Right hindlimb (tissue), 1 donor: ENCODE results near the gene XBP1.
"Not testable (repeated sequence)": the region's sequence is repeated elsewhere in the genome, so short reads cannot be mapped to it uniquely, and the experiment has no call there.

Source experiments
- DNase-seq: peaks from one replicate; pipeline ENCODE4 v3.0.0-alpha.2; 2018

The XBP1 gene

DNA sequence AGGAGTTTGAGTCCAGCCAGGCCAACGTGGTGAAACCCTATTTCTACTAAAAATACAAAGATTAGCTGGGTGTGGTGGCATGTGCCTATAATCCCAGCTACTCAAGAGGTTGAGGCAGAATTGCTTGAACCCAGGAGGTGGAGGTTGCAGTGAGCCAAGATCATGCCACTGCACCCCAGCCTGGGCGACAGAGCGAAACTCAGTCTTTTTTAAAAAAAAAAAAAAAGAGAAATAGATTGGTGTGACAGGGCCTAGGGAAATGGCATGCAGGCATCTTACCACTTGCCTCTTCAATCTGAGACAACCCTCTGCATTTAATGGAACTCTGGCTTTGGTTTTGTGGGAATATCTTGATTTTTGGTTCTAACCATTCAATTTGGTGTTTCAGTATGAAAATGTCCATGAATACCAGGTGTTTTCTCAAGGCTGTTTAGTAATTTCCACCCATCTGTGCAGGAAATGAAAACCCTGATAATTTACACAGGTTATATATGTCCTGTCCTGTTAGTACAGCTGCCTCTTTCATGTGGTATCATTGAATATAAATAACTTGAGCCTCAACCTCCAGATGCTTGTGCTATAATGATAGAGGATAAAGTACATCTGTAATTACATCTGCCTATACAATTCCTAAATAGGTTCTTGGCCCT is 8.4 kb downstream of the XBP1 start:
- no peak for DNase-seq

DNA sequence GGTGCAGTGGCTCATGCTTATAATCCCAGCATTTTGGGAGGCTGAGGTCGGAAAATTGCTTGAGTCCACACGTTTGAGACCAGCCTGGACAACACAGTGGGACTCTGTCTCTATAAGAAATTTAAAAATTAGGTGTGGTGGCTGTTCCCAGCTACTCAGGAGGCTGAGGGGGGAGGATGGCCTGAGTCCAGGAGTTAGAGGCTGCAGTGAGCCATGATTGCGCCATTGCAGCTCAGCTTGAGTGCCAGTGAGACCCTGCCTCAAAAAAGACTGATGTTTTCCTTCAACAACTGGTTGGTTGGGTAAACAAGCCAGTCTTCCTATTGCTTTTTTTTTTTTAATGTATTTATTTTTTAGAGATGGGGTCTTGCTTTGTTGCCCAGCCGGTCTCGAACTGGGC is 9.2 kb downstream of the XBP1 start:
- DNase-seq, result no peak

DNA sequence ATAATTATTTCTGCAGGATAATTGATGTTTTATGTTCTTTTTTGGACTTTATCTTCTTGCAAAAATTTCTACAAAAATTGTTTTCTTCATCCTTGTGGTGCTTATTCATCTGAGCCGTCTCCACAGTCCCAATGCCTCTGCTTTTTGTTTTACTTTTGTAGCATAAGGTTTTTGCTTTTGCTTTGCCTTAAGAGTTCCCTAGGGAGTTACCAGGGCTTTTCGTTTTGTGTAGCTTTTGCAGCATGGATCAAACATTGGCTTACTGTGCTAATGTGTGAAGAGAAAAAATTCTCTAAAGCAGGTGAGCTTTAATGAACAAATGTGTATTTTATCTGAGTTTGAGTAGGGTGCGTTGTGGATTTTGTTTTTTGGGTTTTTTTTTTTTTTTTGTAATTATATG is 11.8 kb downstream of the XBP1 start:
- no peak for DNase-seq

DNA sequence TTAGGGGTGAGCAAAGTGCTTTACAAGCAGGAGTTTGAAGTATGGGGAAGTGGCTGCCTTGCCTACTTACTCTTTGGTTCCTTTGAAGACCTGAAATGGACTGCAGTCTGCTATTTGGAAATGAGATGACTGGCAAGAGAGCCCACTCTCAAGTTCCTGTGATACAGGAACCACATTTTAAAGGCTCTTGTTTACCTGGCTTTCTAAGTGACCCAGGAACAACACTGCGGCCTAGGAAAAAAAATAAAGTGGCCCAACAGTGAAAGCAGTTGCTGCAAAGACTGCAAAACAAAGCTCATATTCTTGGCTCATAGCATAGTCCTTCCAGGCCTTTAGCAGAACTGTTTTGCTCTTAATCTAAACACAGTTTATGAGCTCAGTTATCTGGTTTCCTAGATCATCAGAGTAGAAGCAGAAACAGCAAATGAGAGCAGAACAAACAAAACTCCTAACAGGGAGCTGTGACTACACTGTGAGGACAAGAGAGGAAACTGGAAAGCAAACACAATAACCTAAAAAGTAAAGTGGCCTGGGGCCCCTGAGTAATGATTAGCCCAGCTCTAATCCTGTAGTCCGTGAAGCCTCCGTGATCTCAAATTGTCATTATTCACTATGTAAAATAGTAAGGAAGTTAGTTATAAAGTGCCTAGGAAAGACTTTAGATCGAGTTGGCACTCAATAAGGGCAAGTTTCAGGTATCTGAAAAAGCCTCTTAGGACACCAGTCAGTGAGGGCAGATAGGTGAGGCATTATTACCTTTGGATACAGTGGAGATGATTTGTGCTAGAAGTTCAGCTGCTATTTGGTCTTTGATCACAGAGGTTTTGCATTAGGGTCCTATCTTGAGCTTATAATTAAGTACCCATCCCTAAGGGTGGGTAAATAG is 16.3 kb downstream of the XBP1 start:
- DNase-seq, result no peak

DNA sequence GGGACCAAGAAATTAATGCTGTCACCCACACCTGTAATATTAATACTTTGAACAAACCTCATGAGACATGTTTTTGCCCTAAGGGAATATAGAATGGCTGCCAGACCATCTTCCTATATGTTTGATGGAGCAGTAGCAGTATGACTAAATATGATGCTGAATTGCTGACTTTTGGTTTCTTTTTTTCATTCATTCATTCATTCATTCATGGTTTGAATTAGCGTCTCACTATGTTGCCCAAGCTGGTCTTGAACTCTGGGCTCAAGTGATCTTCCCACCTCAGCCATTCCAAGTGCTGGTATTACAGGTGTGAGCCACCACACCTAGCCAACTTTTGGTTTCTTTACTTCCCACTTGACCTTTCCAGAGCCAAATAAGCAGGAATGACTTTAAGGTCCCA is 20.1 kb downstream of the XBP1 start:
- no peak for DNase-seq

DNA sequence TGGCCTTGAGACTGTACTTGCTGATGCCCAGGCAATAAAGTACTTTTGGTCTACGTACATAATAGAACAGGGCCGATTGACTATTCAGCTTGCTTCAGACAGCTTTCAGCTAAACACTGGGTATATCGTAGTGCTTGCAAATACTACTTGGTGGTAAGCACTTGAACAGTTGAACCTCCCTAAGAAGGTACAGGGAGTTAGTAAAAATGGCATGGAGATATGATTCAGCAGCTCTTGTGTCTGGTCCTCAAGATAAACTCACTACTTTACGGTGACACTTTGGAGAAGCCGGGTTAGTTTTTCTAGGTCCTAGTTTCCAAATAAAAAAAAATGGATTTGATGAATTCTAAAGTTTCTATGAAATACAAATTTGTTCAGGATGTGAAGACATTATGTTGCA is 20.5 kb downstream of the XBP1 start:
- DNase-seq, result no peak

DNA sequence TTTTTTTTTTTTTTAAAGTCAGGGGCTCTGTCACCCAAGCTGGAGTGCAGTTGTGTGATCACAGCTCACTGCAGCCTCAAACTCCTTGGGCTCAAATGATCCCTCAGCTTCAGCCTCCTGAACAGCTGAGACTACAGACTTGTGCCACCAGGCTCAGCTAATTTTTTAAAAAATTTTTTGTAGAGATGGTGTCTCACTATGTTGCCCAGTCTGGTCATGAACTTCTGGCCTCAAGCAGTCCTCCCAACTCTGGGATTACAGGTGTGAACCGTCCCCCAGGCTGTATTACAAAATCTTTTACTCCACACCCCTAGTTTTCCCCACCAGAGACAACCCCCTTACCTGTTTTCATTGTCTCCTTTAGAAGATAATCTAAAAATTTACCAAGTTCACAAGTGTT is 26.0 kb downstream of the XBP1 start:
- no peak for DNase-seq

DNA sequence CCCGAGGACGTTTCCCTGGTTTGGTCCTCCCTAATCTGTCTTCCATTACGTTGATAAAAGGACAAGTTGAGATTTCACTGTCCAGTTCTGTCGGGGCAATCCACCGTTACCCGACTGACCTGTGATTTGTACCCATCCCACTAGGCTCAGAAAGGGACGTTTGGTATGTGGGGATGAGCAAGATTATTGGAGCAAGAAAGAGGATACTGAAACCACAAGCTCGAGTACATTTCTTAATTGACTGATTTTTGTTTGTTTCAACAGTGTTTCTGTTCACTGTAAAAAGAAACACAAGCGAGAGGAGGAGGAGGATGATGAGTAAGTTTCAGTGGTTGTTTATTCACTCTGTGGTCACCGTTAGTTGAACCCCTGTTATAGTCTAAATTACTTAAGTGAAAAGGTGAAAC is 26.9 kb downstream of the XBP1 start:
- no peak for DNase-seq

DNA sequence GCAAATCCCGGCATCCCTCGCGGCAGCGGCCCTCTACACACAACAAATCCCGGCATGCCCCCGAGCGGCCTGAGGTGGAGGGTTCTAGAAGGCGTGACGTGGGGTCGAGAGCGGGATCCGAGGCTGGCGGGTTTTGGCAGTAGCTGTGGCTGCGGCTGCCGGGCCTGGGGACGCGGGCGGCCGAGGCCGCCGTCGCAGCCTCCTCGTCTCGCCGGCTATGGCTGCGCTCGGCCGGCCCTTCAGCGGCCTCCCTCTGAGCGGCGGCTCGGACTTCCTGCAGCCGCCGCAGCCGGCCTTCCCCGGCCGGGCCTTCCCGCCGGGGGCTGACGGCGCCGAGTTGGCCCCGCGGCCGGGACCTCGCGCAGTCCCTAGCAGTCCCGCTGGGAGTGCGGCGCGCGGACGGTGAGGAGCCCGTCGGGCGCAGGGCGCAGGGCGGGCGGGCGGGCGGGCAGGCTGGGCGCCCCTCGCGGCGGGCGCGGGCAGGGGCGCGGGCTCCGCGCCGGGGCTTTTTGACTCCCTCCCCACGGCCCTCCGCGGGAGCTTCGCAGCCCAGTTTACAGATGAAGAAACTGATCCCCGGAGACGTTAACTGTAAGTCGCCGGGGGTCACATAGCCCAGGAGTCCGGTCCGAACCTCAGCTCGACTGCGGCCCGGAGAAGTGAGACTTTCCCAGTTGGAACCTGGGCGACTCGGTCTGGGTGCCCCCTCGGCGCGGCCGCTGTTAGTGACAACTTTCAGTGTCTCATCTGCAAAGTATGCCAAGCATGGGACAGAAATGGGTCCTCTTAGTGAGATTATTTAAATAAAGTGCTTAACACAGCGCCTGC is 27.5 kb downstream of the XBP1 start, which contains the start of gene CCDC117:
Gene CCDC117 (plus strand): TSS at position 63 of the 828 bp plus-strand sequence. CDS start 155 bp downstream, at position 218.
- peak; percentile 97 for DNase-seq

DNA sequence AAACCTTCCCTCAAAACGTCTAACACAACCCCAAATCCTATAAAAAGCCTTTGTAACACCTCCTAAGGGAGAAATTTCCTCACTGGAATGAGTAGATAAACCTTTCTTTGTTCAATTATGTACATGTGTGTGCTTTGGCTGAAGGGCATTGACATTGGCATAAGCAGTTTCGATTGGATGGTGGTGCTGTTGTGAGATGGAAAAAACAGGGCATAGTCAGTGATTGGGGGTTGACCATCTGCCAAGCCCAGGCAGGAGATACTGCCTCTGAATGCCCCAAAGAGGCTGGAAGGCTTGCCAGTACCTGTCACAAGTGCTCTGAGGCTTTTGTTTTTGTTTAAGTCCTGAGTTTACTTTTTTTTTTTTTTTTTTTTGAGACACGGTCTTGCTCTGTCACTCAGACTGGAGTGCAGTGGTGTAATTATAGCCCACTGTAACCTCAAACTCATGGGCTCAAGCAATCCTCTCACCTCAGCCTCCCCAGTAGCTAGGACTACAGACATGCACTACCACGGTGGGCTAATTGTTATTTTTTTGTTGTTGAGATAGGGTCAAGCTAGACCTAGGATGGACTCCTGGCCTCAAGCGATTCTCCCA is 29.1 kb downstream of the XBP1 start:
- DNase-seq, result no peak

DNA sequence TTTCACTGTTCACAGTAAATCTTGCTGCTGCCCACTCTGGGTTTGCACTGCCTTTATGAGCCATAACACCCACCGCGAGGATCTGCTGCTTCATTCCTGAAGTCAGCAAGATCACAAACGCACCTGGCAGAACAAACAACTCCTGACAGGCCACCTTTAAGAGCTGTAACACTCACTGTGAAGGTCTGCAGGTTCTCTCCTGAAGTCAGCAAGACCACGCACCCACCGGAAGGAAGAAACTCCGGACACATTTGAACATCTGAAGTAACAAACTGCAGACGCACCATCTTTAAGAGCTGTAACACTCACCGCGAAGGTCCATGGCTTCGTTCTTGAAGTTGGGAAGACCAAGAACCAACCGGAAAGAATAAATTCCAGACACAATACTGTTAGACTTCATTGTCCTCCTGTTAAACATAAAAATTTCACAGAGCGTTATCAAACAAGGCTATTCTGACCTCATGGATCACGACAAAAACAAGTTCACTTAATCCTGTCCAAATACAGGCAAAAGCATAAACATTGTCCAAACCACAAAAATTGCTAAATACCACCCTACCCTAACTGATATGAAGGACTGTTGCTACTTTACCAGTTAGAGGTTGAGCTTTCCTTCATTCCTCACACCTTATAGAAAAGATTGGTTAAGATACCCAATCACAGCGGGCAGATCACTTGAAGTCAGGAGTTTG is 30.8 kb downstream of the XBP1 start:
- DNase-seq, result no peak

DNA sequence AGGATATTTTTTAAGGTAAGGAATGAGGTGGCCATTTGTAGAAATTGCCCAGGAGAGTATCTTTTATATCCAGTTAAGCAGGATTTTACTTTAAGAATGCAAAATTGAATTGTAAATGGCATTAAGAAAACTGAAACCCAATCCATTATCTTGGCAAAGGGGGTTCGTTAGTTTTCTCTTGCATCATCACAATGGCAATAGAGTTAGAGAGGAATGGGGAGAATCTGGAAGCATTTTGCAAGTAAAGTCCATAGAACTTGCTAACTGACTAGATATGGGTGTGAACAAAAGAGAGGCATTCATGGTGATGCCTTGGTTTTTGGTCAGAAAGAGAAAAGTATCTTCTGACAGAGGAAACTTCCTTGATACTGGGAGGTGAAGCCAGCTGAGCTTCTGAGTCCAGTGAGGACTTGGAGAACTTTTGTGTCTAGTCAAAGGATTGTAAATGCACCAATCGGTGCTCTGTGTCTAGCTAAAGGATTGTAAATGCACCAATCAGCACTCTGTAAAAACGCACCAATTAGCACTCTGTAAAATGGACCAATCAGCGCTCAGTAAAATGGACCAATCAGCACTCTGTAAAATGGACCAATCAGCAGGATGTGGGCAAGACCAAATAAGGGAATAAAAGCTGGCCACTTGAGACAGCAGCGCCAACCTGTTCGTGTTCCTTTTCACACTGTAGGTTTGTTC is 31.5 kb downstream of the XBP1 start:
- no peak for DNase-seq

DNA sequence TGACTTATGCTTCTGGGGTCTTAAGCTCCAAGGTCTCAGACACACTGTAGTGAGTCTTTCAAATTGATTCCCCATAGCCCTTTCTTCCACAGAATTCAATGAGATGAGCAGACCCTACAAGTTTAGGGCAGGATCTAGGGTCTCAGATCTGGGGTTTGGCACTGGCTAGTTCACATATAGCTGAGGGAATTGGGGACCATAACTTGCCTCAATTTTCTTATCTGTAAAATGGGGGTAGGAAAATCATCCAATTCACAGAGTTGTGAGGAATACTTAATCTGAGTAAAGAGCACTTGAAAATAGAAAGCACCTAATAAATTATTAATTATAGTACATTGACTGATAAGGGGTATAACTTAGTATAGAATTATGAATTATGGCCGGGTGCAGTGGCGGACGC is 33.7 kb downstream of the XBP1 start:
- no peak for DNase-seq

DNA sequence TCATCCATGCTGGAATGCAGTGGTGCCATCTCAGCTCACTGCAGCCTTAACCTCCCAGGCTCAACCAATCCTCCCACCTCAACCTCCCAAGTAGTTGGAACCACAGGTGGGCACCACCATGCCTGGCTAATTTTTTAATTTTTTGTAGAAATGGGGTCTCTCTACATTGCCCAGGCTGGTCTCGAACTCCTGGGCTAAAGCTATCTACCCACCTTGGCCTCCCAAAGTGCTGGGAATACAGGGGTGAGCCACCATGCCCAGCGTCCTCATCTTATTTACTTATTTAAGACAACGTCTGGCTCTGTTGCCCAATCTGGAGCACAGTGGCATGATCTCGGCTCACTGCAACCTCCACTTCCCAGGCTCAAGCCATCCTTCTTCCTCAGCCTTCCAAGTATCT is 38.4 kb downstream of the XBP1 start:
- DNase-seq, result not testable (repeated sequence)

DNA sequence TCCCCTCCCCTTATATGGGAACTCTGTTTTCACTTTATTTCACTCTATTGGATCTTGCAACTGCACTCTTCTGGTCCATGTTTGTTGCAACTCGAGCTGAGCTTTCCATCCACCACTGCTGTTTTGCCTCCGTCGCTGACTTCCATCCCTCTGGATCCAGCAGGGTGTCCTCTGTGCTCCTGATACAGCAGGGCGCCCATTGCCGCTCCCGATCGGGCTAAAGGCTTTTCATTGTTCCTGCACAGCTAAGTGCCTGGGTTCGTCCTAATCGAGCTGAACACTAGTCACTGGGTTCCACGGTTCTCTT is 39.0 kb downstream of the XBP1 start:
- no peak for DNase-seq

DNA sequence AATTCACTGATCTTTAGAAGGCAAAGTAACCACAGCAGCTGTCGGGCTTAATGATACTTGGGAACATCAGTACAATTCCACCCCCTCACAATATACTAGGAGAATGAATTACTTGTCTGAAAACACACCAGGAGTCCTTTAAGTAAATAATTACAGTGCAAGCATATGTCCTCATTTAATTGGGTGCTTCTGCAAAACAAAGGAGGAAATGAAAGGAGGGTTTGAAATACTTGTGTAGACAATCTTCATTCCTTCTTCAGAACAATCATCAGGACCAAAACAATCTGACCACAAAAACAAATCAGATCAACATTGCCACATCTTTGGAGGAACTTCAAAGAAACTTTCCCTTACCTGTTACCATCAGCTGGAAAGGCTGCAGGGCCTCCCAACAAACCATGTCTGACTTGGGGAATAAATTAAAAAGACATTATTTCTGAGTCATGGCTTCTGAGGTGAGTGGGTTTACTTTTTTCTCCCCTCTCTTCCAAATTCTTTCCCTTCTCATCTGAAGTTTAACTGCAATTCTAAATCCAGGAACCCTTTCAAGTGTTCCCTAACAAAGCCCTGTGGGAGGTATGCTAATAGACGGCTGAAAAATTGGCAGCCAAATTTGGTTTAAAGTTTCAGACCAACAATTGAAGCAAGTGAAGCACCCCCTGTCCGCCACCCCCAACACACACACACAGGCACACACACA is 40.4 kb downstream of the XBP1 start:
- no peak for DNase-seq

DNA sequence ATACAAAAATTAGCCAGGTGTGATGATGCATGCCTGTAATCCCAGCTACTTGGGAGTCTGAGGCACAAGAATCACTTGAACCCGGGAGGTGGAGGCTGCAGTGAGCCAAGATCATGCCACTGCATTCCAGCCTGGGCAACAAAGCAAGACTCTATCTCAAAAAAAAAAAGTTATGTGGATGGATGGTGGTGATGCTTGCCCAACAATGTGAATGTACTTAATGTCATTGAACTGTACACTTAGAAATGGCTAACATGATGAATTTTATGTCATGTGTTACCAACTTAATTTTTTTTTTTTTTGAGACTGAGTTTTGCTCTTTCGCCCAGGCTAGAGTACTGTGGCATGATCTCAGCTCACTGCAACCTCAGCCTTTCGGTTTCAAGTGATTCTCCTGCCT is 45.9 kb downstream of the XBP1 start:
- not testable (repeated sequence) for DNase-seq

DNA sequence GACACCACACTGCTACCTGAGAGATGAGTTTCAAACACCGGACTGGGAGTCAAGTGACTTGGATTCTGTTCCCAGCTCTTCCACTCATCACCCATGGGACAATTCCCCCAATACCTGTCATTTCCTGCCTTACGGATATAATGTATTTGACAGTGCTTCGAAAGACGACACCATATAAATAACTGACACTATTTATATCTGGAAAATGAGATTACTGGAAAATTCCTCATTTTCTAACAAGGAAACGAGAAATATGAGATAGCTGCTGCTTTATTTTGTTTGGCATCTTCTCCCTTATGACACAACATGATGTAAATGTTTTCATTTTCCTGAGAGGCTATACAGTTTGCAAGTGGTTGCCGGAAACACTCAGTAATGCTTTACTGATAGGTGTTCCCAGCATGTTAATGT is 49.9 kb downstream of the XBP1 start:
- DNase-seq, result peak; percentile 44
